HCT116 (cell line): ENCODE data around the gene CA5B. TPM values are rescaled to one million over a fixed set of nuclear protein-coding genes. Genes with fewer than 3 reads are reported as not detected.

ENCODE experiments used
- ATAC-seq: fragments of 200-7000 bp; cut with Tn5 transposase; 2 replicates; pipeline ENCODE4 v1.9.1; 2020; ENCODE audit warnings: mild to moderate bottlenecking, moderate library complexity
- BruUV-seq: library from RNA; stranded (reverse); fragments of 400-500 nt; replicated peaks from 2 replicates; lab custom pipeline; 2021; lab: Mats Ljungman, UMichigan
- CTCF ChIA-PET: fragments of 300-600 bp; sonication (Branson Sonifier 250); formaldehyde crosslinking; loops from one replicate; lab custom pipeline; 2021; ENCODE audit warnings: antibody characterized with exemption; lab: Charles Lee
- POLR2A ChIA-PET: fragments of 300-600, 350-600 bp; sonication (Branson Sonifier 250); formaldehyde crosslinking; loops from one replicate; lab custom pipeline; 2021; ENCODE audit warnings: antibody characterized with exemption; lab: Charles Lee
- RAD21 ChIA-PET, 2 experiments: fragments of 300-600 bp; sonication (Branson Sonifier 250); formaldehyde crosslinking; loops; one replicate each; lab custom pipeline; 2023; ENCODE audit warnings: low total read pairs in 2 of 2; ENCODE audit not compliant: uncharacterized antibody in 2 of 2, unreplicated experiment in 2 of 2, low non-redundant PET in 1 of 2; lab: Charles Lee
- DNase-seq: peaks from one replicate; pipeline ENCODE4 v3.0.0-alpha.2; 2010; ENCODE audit warnings: low read depth, low spot score
- H2AFZ ChIP-seq: fragments of 200-600 bp; shearing (Covaris generic), sonication (generic); 2 replicates; pipeline ENCODE4 v1.6.1; 2017; ENCODE audit warnings: low read depth, mixed run types, mixed read lengths, antibody characterized with exemption, low read length; ENCODE audit not compliant: poor library complexity, severe bottlenecking
- H3K27ac ChIP-seq: 2 replicates; pipeline ENCODE4 v1.5.1; 2012; ENCODE audit warnings: low read depth, low read length
- H3K27me3 ChIP-seq: fragments of 200-600 bp; sonication (generic); 2 replicates; pipeline ENCODE4 v1.6.1; 2016; ENCODE audit warnings: mixed run types, low read length, mixed read lengths; ENCODE audit not compliant: insufficient read depth
- H3K36me3 ChIP-seq, 2 experiments: fragments of 200-500 bp in 1 of 2; fragments of 200-600 bp in 1 of 2; sonication (Bioruptor generic) in 1 of 2; sonication (generic) in 1 of 2; 2 replicates each; pipeline versions ENCODE4 v1.5.1 to v1.6.1; 2014 to 2016; ENCODE audit warnings: low read length in 2 of 2, inconsistent platforms in 1 of 2, mixed read lengths in 1 of 2, mixed run types in 1 of 2; ENCODE audit not compliant: insufficient read depth in 2 of 2, control insufficient read depth in 1 of 2
- H3K4me1 ChIP-seq, 2 experiments: fragments of 200-600 bp in 1 of 2; sonication (generic) in 1 of 2; 2 replicates each; pipeline versions ENCODE4 v1.5.1 to v1.6.1; 2012 to 2017; ENCODE audit warnings: low read length in 2 of 2, inconsistent platforms in 1 of 2, mild to moderate bottlenecking in 1 of 2, mixed read lengths in 1 of 2, mixed run types in 1 of 2, moderate library complexity in 1 of 2; ENCODE audit not compliant: insufficient read depth in 2 of 2, control insufficient read depth in 1 of 2
- H3K4me2 ChIP-seq: fragments of 200-600 bp; sonication (generic); 2 replicates; pipeline ENCODE4 v1.6.1; 2017; ENCODE audit warnings: mixed run types, low read length, mixed read lengths
- H3K4me3 ChIP-seq, 2 experiments: fragments of 200-600 bp in 1 of 2; sonication (generic) in 1 of 2; replicated peaks in 1 of 2; 2 replicates each; pipeline ENCODE4 v1.5.1; 2011 to 2016; ENCODE audit warnings: low read length in 2 of 2, control low read depth in 1 of 2, low read depth in 1 of 2, mild to moderate bottlenecking in 1 of 2, mixed read lengths in 1 of 2, mixed run types in 1 of 2
- H3K79me2 ChIP-seq: fragments of 200-600 bp; sonication (generic); 2 replicates; pipeline ENCODE4 v1.6.1; 2017; ENCODE audit warnings: mild to moderate bottlenecking, mixed run types, low read length, moderate library complexity, mixed read lengths; ENCODE audit not compliant: insufficient read depth
- H3K9ac ChIP-seq: fragments of 200-600 bp; sonication (generic); 2 replicates; pipeline ENCODE4 v1.6.1; 2016; ENCODE audit warnings: low read length, mixed read lengths
- H3K9me2 ChIP-seq: fragments of 200-600 bp; sonication (generic), shearing (Covaris generic); 2 replicates; pipeline ENCODE4 v1.6.1; 2017; ENCODE audit warnings: mixed run types, mild to moderate bottlenecking, moderate library complexity; ENCODE audit not compliant: insufficient read depth
- H3K9me3 ChIP-seq, 2 experiments: fragments of 200-500 bp in 1 of 2; fragments of 200-600 bp in 1 of 2; sonication (Bioruptor generic) in 1 of 2; sonication (generic) in 1 of 2; 2 replicates each; pipeline ENCODE4 v1.6.1; 2014 to 2017; ENCODE audit warnings: low read length in 2 of 2, mixed read lengths in 2 of 2, inconsistent platforms in 1 of 2, low read depth in 1 of 2, mild to moderate bottlenecking in 1 of 2, mixed run types in 1 of 2, moderate library complexity in 1 of 2; ENCODE audit not compliant: control insufficient read depth in 1 of 2, insufficient read depth in 1 of 2
- H4K20me1 ChIP-seq: fragments of 200-600 bp; sonication (generic), shearing (Covaris generic); 2 replicates; pipeline ENCODE4 v1.6.1; 2017; ENCODE audit warnings: mixed run types, mild to moderate bottlenecking, moderate library complexity; ENCODE audit not compliant: insufficient read depth
- ATF3 ChIP-seq: IDR thresholded peaks from 2 replicates; pipeline ENCODE4 v1.6.1; 2012
- CBX3 ChIP-seq: IDR thresholded peaks from 2 replicates; pipeline ENCODE4 v1.6.1; 2012; ENCODE audit warnings: low read depth
- CEBPB ChIP-seq: IDR thresholded peaks from 2 replicates; pipeline ENCODE4 v1.6.1; 2012; ENCODE audit warnings: low read depth
- EZH2 ChIP-seq: fragments of 200-600 bp; sonication (generic); IDR thresholded peaks from 2 replicates; pipeline ENCODE4 v1.6.1; 2017; ENCODE audit warnings: antibody characterized with exemption, mixed run types
- EZH2phosphoT487 ChIP-seq: fragments of 200-600 bp; IDR thresholded peaks from 2 replicates; pipeline ENCODE4 v1.6.1; 2018; ENCODE audit warnings: antibody characterized with exemption, borderline replicate concordance
- SP1 ChIP-seq: IDR thresholded peaks from 2 replicates; pipeline ENCODE4 v1.6.1; 2012; ENCODE audit warnings: low read depth
- YY1 ChIP-seq: IDR thresholded peaks from 2 replicates; pipeline ENCODE4 v1.6.1; 2011; ENCODE audit warnings: low read length, low read depth, moderate library complexity, mild to moderate bottlenecking; ENCODE audit not compliant: insufficient replicate concordance; ENCODE audit errors: extremely low read depth
- ZFX ChIP-seq: fragments of 450-650 bp; IDR thresholded peaks from 2 replicates; pipeline ENCODE4 v1.6.1; 2017
- intact Hi-C: fragments of 100-400 bp; cut with micrococcal nuclease; formaldehyde crosslinking; loops from 2 replicates; pipeline ENCODE4 v1.10.0; 2022
- total RNA-seq: library from RNA; stranded (reverse); gene quantifications from one replicate; pipeline ENCODE4 v1.2.1, GENCODE V29; 2021; ENCODE audit not compliant: unreplicated experiment
- TF ChIP-seq, protein P1 (sequence below): IDR thresholded peaks from 2 replicates; pipeline ENCODE4 v1.6.1; 2012; ENCODE audit warnings: low read depth

Gene CA5B
- total RNA-seq, 1 experiment from 2014 or later, result 5.5 TPM

- ChIA-PET CTCF (no interaction called here), POLR2A (no interaction called here), RAD21 (no interaction called here)
- Histone ChIP-seq H3K4me1 (no peaks in the 10 kb centered on the region), H3K4me2 (no peak overlapping the region), H4K20me1 (no peaks in the 10 kb centered on the region), H2AFZ (no peak overlapping the region), H3K79me2 (peaks cover 2% of the 10 kb centered on the region; the same call in 1 of the 2 replicates), H3K9ac (no peak overlapping the region), H3K9me2 (no peaks in the 10 kb centered on the region), H3K27me3 (no peaks in the 10 kb centered on the region), H3K4me3 (no peak overlapping the region), H3K36me3 (peaks cover 0 to 2% of the 10 kb centered on the region in 2 experiments; a peak in 1 of 4 replicates), H3K27ac (no peak overlapping the region), H3K9me3 (no peaks in the 10 kb centered on the region)
- DNase-seq (no peak), ATAC-seq (no peak)
- no TSS peak for BruUV-seq
- intact Hi-C loops, result no loop called here
- TF ChIP-seq CEBPB, result no peak
Measured at GRCh38 chrX:15694941-15695451, 43.1 kb upstream of the CA5B start.

- Histone ChIP-seq H3K27me3 (no peaks in the 10 kb centered on the region), H3K27ac (no peak overlapping the region), H3K79me2 (no peaks in the 10 kb centered on the region; the same call in 1 of the 2 replicates), H3K4me3 (no peak overlapping the region), H2AFZ (no peak overlapping the region), H3K9me3 (no peaks in the 10 kb centered on the region), H3K36me3 (no peaks in the 10 kb centered on the region), H4K20me1 (no peaks in the 10 kb centered on the region), H3K9ac (no peak overlapping the region), H3K9me2 (no peaks in the 10 kb centered on the region), H3K4me1 (no peaks in the 10 kb centered on the region), H3K4me2 (no peak overlapping the region)
- BruUV-seq, result no TSS peak
- RAD21 ChIA-PET, result no interaction called here
- CTCF ChIA-PET, result no interaction called here
- TF ChIP-seq EZH2phosphoT487, result no peak
- no peak for TF ChIP-seq ATF3
- no peak for TF ChIP-seq EZH2
- TF ChIP-seq ZFX, result no peak
- TF ChIP-seq, protein P1, sequence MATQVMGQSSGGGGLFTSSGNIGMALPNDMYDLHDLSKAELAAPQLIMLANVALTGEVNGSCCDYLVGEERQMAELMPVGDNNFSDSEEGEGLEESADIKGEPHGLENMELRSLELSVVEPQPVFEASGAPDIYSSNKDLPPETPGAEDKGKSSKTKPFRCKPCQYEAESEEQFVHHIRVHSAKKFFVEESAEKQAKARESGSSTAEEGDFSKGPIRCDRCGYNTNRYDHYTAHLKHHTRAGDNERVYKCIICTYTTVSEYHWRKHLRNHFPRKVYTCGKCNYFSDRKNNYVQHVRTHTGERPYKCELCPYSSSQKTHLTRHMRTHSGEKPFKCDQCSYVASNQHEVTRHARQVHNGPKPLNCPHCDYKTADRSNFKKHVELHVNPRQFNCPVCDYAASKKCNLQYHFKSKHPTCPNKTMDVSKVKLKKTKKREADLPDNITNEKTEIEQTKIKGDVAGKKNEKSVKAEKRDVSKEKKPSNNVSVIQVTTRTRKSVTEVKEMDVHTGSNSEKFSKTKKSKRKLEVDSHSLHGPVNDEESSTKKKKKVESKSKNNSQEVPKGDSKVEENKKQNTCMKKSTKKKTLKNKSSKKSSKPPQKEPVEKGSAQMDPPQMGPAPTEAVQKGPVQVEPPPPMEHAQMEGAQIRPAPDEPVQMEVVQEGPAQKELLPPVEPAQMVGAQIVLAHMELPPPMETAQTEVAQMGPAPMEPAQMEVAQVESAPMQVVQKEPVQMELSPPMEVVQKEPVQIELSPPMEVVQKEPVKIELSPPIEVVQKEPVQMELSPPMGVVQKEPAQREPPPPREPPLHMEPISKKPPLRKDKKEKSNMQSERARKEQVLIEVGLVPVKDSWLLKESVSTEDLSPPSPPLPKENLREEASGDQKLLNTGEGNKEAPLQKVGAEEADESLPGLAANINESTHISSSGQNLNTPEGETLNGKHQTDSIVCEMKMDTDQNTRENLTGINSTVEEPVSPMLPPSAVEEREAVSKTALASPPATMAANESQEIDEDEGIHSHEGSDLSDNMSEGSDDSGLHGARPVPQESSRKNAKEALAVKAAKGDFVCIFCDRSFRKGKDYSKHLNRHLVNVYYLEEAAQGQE, result no peak
- TF ChIP-seq SP1, result no peak
- no peak for TF ChIP-seq YY1
- no peak for TF ChIP-seq CBX3
- no peak for ATAC-seq
- POLR2A ChIA-PET, result no interaction called here
- no peak for DNase-seq
- intact Hi-C loops, result no loop called here
Measured at GRCh38 chrX:15696516-15696915, 41.6 kb upstream of the CA5B start.
